ENCODE measurements around the gene OR56B4. TPM values are rescaled to one million over a fixed set of nuclear protein-coding genes. Genes with fewer than 3 reads are reported as not detected.

The OR56B4 gene
- total RNA-seq, 4 donors from 2014 or later: not detected

DNA sequence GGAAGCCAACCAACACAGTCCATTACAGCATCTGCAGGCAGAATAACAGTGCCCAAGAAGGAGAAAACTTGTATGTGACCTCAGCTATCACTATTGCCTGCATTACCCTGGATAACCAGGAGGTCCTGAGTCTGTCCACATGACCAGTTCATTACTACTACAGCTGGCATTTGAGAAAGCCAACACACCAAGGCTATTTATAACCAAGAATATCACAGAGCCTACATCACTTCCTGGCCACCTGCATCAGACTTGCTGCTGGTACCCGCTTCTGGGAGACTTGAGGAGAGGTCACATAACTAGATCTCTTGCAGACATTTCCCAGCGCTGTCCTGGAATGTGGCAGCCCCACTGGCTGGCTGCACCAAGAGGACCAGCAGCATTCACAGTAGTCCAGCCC lies 11.1 kb upstream of the OR56B4 start:
- Histone ChIP-seq H3K4me1 (no peaks in the 10 kb centered on the region), H3K4me3 (no peak overlapping the region), H3K9me3 (no peaks in the 10 kb centered on the region), H3K27ac (no peak overlapping the region), H3K27me3 (no peaks in the 10 kb centered on the region), H3K36me3 (no peaks in the 10 kb centered on the region)
- 50 to 58% methylated on average over 1 to 2 of the region's 2 CpGs for WGBS, 2 donors (ENCODE audit: low coverage in 1 of 2)
- no peak for ATAC-seq
- TF ChIP-seq POLR2AphosphoS5 (IDR thresholded peaks at IDR 0.05) (no peak), EP300 (IDR thresholded peaks at IDR 0.05) (no peak)
- TF ChIP-seq, protein P1, sequence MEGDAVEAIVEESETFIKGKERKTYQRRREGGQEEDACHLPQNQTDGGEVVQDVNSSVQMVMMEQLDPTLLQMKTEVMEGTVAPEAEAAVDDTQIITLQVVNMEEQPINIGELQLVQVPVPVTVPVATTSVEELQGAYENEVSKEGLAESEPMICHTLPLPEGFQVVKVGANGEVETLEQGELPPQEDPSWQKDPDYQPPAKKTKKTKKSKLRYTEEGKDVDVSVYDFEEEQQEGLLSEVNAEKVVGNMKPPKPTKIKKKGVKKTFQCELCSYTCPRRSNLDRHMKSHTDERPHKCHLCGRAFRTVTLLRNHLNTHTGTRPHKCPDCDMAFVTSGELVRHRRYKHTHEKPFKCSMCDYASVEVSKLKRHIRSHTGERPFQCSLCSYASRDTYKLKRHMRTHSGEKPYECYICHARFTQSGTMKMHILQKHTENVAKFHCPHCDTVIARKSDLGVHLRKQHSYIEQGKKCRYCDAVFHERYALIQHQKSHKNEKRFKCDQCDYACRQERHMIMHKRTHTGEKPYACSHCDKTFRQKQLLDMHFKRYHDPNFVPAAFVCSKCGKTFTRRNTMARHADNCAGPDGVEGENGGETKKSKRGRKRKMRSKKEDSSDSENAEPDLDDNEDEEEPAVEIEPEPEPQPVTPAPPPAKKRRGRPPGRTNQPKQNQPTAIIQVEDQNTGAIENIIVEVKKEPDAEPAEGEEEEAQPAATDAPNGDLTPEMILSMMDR (IDR thresholded peaks at IDR 0.05): no peak

DNA sequence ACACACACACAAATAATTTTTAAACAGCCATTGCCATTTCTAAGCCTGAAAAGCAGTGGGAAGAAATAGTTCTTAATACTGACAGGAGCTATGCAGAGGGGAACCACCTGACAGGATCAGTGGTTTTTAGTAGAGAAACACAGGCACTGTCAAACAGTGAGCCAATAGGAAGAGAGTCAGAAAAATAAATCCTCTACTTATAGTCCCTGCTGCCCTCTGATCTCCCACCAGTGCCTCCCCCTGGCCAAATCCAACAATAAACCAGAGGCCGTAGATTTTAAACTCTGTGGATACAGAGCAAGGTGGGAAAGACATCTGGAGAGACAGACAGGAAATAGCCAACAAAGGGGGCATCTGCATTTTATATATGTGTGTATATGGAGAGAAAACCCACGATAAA lies 7.9 kb upstream of the OR56B4 start:
- no peak for ATAC-seq
- H3K4me3 ChIP-seq: no peak overlapping the region
- H3K36me3 ChIP-seq: no peaks in the 10 kb centered on the region
- H3K27ac ChIP-seq: no peak overlapping the region
- H3K4me1 ChIP-seq: no peaks in the 10 kb centered on the region
- H3K27me3 ChIP-seq: no peaks in the 10 kb centered on the region
- 25 to 66% methylated on average over 2 of the region's 2 CpGs for WGBS, 2 donors (ENCODE audit: low coverage in 1 of 2)
- no peak for TF ChIP-seq POLR2AphosphoS5 (IDR thresholded peaks at IDR 0.05)
- TF ChIP-seq, protein P1 (IDR thresholded peaks at IDR 0.05): no peak
- no peaks in the 10 kb centered on the region for H3K9me3 ChIP-seq

DNA sequence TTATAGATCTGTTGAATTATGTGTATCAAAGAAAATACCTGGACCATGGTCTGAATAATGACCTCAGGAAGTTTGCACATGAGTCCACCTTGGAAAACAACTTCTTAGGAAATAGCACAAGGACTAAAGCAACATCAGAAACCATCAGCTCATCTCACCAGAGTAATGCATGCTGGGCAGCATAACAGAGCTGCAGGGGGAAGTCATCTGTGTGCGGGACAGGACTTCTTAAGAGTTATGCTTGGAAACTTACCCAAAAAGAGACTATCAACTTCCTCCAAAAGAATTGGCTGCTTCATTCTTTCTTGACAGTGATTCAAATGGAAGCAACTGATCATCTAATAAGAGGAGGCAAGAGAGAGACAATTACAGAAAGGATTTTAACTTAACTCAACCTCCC lies 2.5 kb downstream of the OR56B4 start:
- TF ChIP-seq POLR2A (IDR thresholded peaks at IDR 0.05) (no peak), POLR2AphosphoS5 (IDR thresholded peaks at IDR 0.05) (no peak), EP300 (IDR thresholded peaks at IDR 0.05) (no peak)
- TF ChIP-seq, protein P1 (IDR thresholded peaks at IDR 0.05): no peak
- H3K27ac ChIP-seq: no peak overlapping the region
- WGBS, 2 donors (ENCODE audit: low coverage in 1 of 2): 73% methylated on average over 1 of the region's 1 CpG; no CpG with 5 or more reads in 1 of the 2 donors
- no peaks in the 10 kb centered on the region for H3K36me3 ChIP-seq
- peaks cover 0 to under 1% (median 0%) of the 10 kb centered on the region in 3 donors for H3K9me3 ChIP-seq
- no peak for ATAC-seq
- no peaks in the 10 kb centered on the region for H3K27me3 ChIP-seq
- H3K4me1 ChIP-seq: no peaks in the 10 kb centered on the region
- no peak overlapping the region for H3K4me3 ChIP-seq

DNA sequence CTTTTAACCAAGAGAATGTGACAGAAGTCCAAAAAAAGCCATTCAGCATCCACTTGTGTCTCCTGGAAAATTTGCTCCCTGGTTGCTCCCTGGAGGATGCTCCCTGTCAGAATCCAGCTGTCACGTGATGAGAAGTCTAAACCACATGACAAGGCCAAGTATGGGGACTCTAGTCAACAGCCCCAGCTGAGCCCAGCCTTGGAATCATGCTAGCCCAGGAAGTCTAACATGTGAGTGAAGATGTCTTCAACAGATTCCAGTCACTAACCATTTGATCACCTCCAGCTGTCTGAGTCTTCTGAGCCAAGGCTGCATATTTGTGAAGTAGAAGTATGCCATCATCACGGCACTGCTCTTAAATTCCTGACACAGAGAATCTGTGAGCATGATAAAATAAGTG lies 4.2 kb downstream of the OR56B4 start:
- WGBS, 2 donors (ENCODE audit: low coverage in 1 of 2): 38 to 41% methylated on average over 2 of the region's 2 CpGs
- H3K27ac ChIP-seq: no peak overlapping the region
- H3K27me3 ChIP-seq: no peaks in the 10 kb centered on the region
- TF ChIP-seq EP300 (IDR thresholded peaks at IDR 0.05): no peak
- TF ChIP-seq, protein P1 (IDR thresholded peaks at IDR 0.05): no peak
- no peak for TF ChIP-seq POLR2AphosphoS5 (IDR thresholded peaks at IDR 0.05)
- TF ChIP-seq POLR2A (IDR thresholded peaks at IDR 0.05): no peak
- peaks cover 0 to 11% (median 0%) of the 10 kb centered on the region in 3 donors for H3K9me3 ChIP-seq
- no peaks in the 10 kb centered on the region for H3K4me1 ChIP-seq
- no peak overlapping the region for H3K4me3 ChIP-seq
- H3K36me3 ChIP-seq: no peaks in the 10 kb centered on the region
- peak; percentile 31 for ATAC-seq

DNA sequence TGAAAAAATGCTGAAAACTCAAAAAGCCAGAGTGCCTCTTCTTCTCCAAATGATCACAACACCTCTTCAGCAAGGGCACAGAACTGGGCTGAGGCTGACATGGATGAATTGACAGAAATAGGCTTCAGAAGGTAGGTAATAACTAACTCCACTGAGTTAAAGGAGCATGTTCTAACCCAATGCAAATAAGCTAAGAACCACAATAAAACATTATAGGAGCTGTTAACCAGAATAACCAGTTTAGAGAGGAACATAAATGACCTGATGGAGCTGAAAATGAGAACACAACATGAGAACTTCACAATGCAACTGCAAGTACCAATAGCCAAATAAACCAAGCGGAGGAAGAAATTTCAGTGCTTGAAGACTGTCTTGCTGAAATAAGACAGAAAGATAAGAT lies 9.2 kb downstream of the OR56B4 start:
- Histone ChIP-seq H3K4me1 (no peaks in the 10 kb centered on the region), H3K27me3 (no peaks in the 10 kb centered on the region), H3K27ac (no peak overlapping the region), H3K36me3 (no peaks in the 10 kb centered on the region), H3K4me3 (no peak overlapping the region), H3K9me3 (peaks cover 0 to 21% (median 0%) of the 10 kb centered on the region in 3 donors)
- 100% methylated on average over 1 of the region's 1 CpG for WGBS, 2 donors (ENCODE audit: low coverage in 1 of 2)
- no peak for ATAC-seq
- TF ChIP-seq, protein P1 (IDR thresholded peaks at IDR 0.05): no peak
- TF ChIP-seq POLR2A (IDR thresholded peaks at IDR 0.05) (no peak), EP300 (IDR thresholded peaks at IDR 0.05) (no peak), POLR2AphosphoS5 (IDR thresholded peaks at IDR 0.05) (no peak)
